Endodermal cell (in vitro differentiated cells): Measurements from ENCODE around the gene RAI14. TPM values are rescaled to one million over a fixed set of nuclear protein-coding genes. Genes with fewer than 3 reads are reported as not detected.

Source experiments
- DNase-seq: peaks from one replicate; pipeline ENCODE4 v3.0.0-alpha.2; 2017
- H3K27ac ChIP-seq: 2 replicates; pipeline ENCODE4 v1.5.1; 2013; ENCODE audit warnings: mild to moderate bottlenecking, low read depth, low read length, moderate library complexity
- H3K27me3 ChIP-seq: 2 replicates; pipeline ENCODE4 v1.6.1; 2013; ENCODE audit warnings: mild to moderate bottlenecking, low read length, moderate library complexity; ENCODE audit not compliant: insufficient read depth, control insufficient read depth, poor library complexity, severe bottlenecking
- H3K36me3 ChIP-seq: 2 replicates; pipeline ENCODE4 v1.7.0; 2013; ENCODE audit warnings: mild to moderate bottlenecking, low read length, moderate library complexity; ENCODE audit not compliant: control insufficient read depth, insufficient read depth
- H3K4me1 ChIP-seq: one replicate; pipeline ENCODE4 v1.7.0; 2013; ENCODE audit warnings: low read length; ENCODE audit not compliant: control insufficient read depth, insufficient read depth
- H3K4me3 ChIP-seq: 2 replicates; pipeline ENCODE4 v1.5.1; 2013; ENCODE audit warnings: mild to moderate bottlenecking, low read length, moderate library complexity
- H3K9ac ChIP-seq: 2 replicates; pipeline ENCODE4 v1.6.1; 2013; ENCODE audit warnings: mild to moderate bottlenecking, low read length, moderate library complexity; ENCODE audit not compliant: poor library complexity, severe bottlenecking; ENCODE audit errors: extremely low read depth
- H3K9me3 ChIP-seq: 2 replicates; pipeline ENCODE4 v1.6.1; 2013; ENCODE audit warnings: mild to moderate bottlenecking, low read length, moderate library complexity; ENCODE audit not compliant: control insufficient read depth
- H3K27ac Mint-ChIP-seq: 2 replicates; pipeline ENCODE4 v1.8.0; 2020; ENCODE audit warnings: mixed read lengths
- H3K27me3 Mint-ChIP-seq: 2 replicates; pipeline ENCODE4 v1.8.0; 2021; ENCODE audit warnings: mild to moderate bottlenecking, mixed read lengths; ENCODE audit not compliant: insufficient read depth
- H3K36me3 Mint-ChIP-seq: 2 replicates; pipeline ENCODE4 v1.8.0; 2020; ENCODE audit warnings: low read depth, mixed read lengths
- H3K4me1 Mint-ChIP-seq: 2 replicates; pipeline ENCODE4 v1.8.0; 2020; ENCODE audit warnings: mixed read lengths
- H3K4me3 Mint-ChIP-seq: 2 replicates; pipeline ENCODE4 v1.8.0; 2020; ENCODE audit warnings: mild to moderate bottlenecking, moderate library complexity, mixed read lengths
- H3K9me3 Mint-ChIP-seq: 2 replicates; pipeline ENCODE4 v1.8.0; 2020; ENCODE audit warnings: mild to moderate bottlenecking, mixed read lengths
- WGBS, 2 experiments: methylation state at CpG; one replicate each; pipeline versions ENCODE4 v1.1.5 to v1.1.7; 2013; ENCODE audit warnings: missing lambda C conversion rate in 2 of 2, mixed read lengths in 1 of 2; ENCODE audit not compliant: insufficient coverage in 1 of 2, insufficient read length in 1 of 2; 5-methylcytosine and 5-hydroxymethylcytosine counted together
- total RNA-seq, 2 donors: library from RNA; stranded (reverse); fragmentation: NEBNext Ultra II Directional in 1 of 2; extraction: Animal tissue kit (Norgen Biotek cat#: 25700) in 1 of 2; gene quantifications; 2 replicates in 1 of 2; 3 replicates in 1 of 2; pipeline ENCODE4 v1.2.1, GENCODE V29; 2021
- TF ChIP-seq, protein P1 (sequence below): fragments of 200-600 bp; sonication (generic); conservative IDR thresholded peaks from 2 replicates; pipeline ENCODE4 v1.5.0; 2021; ENCODE audit warnings: antibody characterized with exemption, mild to moderate bottlenecking

Gene RAI14
- total RNA-seq, 2 donors from 2014 or later = 66.6 to 87.5 TPM

DNA sequence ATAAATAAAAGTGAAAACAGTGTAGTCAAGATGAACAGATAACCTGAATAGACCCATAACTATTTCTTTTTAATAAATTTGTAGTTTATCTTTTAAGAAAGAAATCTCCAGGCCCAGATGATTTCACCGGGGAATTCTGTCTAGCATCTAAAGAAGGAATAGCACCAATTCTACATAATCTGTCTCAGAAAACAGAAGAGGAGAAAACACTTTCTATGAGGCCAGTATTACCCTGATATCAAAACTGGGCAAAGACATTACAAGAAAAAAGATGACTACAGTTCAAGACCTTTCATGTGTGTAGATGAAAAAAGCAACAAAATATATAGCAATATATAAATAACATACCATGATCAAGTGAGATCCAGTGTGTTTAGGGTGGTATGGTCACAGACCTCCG, 214.3 kb downstream of the RAI14 start:
- peaks cover 2% of the 10 kb centered on the region for H3K9me3 Mint-ChIP-seq
- H3K9me3 ChIP-seq = peaks cover 6% of the 10 kb centered on the region

DNA sequence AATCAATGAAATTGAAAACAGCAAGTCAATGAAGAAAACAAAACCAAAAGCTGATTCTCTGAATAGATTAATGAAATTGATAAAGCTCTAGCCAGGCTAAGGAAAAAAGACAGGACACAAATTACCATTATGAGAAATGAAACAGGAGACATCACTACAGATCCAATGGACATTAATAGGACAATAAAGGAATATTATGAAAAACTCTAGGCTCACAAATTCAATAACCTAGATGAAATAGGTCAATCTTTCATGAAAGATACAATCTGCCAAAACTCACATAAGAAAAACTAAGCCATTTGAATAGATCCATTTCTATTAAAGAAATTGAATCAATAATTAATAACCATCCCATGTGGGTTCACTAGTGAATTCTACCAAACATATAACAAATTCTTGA, 220.1 kb downstream of the RAI14 start:
- H3K27ac Mint-ChIP-seq = no peak overlapping the region
- Histone ChIP-seq H3K9me3 (peaks cover 20% of the 10 kb centered on the region), H3K36me3 (no peaks in the 10 kb centered on the region), H3K4me3 (no peak overlapping the region), H3K4me1 (no peaks in the 10 kb centered on the region), H3K9ac (no peak overlapping the region), H3K27me3 (no peaks in the 10 kb centered on the region), H3K27ac (no peak overlapping the region)
- H3K27me3 Mint-ChIP-seq = no peaks in the 10 kb centered on the region
- H3K4me3 Mint-ChIP-seq = no peak overlapping the region
- TF ChIP-seq, protein P1, sequence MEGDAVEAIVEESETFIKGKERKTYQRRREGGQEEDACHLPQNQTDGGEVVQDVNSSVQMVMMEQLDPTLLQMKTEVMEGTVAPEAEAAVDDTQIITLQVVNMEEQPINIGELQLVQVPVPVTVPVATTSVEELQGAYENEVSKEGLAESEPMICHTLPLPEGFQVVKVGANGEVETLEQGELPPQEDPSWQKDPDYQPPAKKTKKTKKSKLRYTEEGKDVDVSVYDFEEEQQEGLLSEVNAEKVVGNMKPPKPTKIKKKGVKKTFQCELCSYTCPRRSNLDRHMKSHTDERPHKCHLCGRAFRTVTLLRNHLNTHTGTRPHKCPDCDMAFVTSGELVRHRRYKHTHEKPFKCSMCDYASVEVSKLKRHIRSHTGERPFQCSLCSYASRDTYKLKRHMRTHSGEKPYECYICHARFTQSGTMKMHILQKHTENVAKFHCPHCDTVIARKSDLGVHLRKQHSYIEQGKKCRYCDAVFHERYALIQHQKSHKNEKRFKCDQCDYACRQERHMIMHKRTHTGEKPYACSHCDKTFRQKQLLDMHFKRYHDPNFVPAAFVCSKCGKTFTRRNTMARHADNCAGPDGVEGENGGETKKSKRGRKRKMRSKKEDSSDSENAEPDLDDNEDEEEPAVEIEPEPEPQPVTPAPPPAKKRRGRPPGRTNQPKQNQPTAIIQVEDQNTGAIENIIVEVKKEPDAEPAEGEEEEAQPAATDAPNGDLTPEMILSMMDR = no peak
- H3K36me3 Mint-ChIP-seq = peaks cover 5% of the 10 kb centered on the region
- no peak for DNase-seq
- peaks cover 21% of the 10 kb centered on the region for H3K9me3 Mint-ChIP-seq
- no peaks in the 10 kb centered on the region for H3K4me1 Mint-ChIP-seq

More for the DNA sequence above, 214.3 kb downstream of the RAI14 start:
- Histone ChIP-seq H3K27me3 (no peaks in the 10 kb centered on the region), H3K9ac (no peak overlapping the region), H3K4me1 (no peaks in the 10 kb centered on the region), H3K36me3 (no peaks in the 10 kb centered on the region), H3K27ac (no peak overlapping the region), H3K4me3 (no peak overlapping the region)
- no peaks in the 10 kb centered on the region for H3K27me3 Mint-ChIP-seq
- no peak for DNase-seq
- TF ChIP-seq, protein P1 = no peak
- WGBS, 2 experiments = 83 to 98% methylated on average over 1 to 2 of the region's 2 CpGs
- H3K4me1 Mint-ChIP-seq = peaks cover 8% of the 10 kb centered on the region
- H3K36me3 Mint-ChIP-seq = no peaks in the 10 kb centered on the region
- H3K27ac Mint-ChIP-seq = no peak overlapping the region
- H3K4me3 Mint-ChIP-seq = no peak overlapping the region

DNA sequence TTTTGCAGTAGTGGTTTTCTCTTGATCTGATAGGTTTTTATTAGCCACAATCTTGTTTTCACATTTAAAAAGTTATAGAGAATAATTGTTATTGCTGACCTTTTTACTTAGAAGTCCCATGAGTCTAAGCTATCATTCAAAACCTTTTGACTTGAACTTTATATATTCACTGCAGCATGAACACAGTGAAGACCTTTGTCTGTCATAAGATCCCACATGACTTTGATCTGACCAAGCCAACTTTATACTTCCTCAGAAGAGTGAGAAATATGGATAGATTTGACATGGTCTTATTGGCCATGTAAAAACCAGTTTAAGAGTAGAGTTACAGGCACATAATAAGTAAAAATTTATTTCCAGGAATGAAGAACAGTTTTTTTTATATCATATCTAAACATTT, 225.1 kb downstream of the RAI14 start:
- Histone ChIP-seq H3K27ac (no peak overlapping the region), H3K9ac (no peak overlapping the region), H3K27me3 (no peaks in the 10 kb centered on the region), H3K9me3 (peaks cover 5% of the 10 kb centered on the region), H3K4me1 (no peaks in the 10 kb centered on the region), H3K4me3 (no peak overlapping the region), H3K36me3 (no peaks in the 10 kb centered on the region)
- Mint-ChIP-seq H3K4me3 (no peak overlapping the region), H3K4me1 (no peaks in the 10 kb centered on the region), H3K9me3 (peaks cover 12% of the 10 kb centered on the region), H3K27me3 (no peaks in the 10 kb centered on the region), H3K36me3 (peaks cover 3% of the 10 kb centered on the region), H3K27ac (no peak overlapping the region)
- no peak for DNase-seq
- TF ChIP-seq, protein P1 = no peak

Other genes starting within 250 kb of the RAI14 start
- gene TTC23L, start 182.8 kb downstream of the RAI14 start, total RNA-seq = 1 to 10 TPM in 1 of 2 donors, under 1 TPM in 1; 0.95 to 3.0 TPM